Stomach (tissue), 4 donors: ENCODE measurements around the gene GPR176.

Experiments used
- CTCF ChIP-seq, 7 experiments: fragments of 450-650 bp in 4 of 7; fragments of 200-600 bp in 3 of 7; sonication (generic) in 3 of 7; IDR thresholded peaks; one replicate each; pipeline ENCODE4 v1.5.1; 2016 to 2019; ENCODE audit warnings: antibody characterized with exemption in 7 of 7, control low read depth in 2 of 7, mild to moderate bottlenecking in 1 of 7
- POLR2A ChIP-seq, 4 donors: fragments of 450-650 bp; IDR thresholded peaks; one replicate each; pipeline ENCODE4 v1.6.1; 2016; ENCODE audit warnings: antibody characterized with exemption in 4 of 4, control low read depth in 2 of 4, mild to moderate bottlenecking in 1 of 4, moderate library complexity in 1 of 4
- POLR2AphosphoS5 ChIP-seq, 3 donors: sonication (generic); formaldehyde crosslinking; IDR thresholded peaks; one replicate each; pipeline ENCODE4 v1.6.1; 2016; ENCODE audit warnings: antibody characterized with exemption in 3 of 3

- no peak for TF ChIP-seq POLR2AphosphoS5 (IDR thresholded peaks at IDR 0.05)
- TF ChIP-seq CTCF (IDR thresholded peaks at IDR 0.05) = no peak
- no peak for TF ChIP-seq POLR2A (IDR thresholded peaks at IDR 0.05)
These were observed 16.6 kb upstream of the GPR176 start for GRCh38 chr15:39936681-39937080.
